Esophagus mucosa (tissue), 1 donor: ENCODE measurements around the gene KIF27. TPM values are rescaled to one million over a fixed set of nuclear protein-coding genes. Genes with fewer than 3 reads are reported as not detected.
"Not testable (repeated sequence)": the region's sequence is repeated elsewhere in the genome, so short reads cannot be mapped to it uniquely, and the experiment has no call there.

Experiments
- ATAC-seq: fragments of 200-7000 bp; cut with Tn5 transposase; one replicate; pipeline ENCODE4 v1.9.1; 2020
- total RNA-seq: library from RNA; stranded (reverse); gene quantifications from one replicate; pipeline ENCODE4 v1.2.4, GENCODE V29; 2023
- donor health status: DM: yes; HTN: yes; CAD: no.

The KIF27 gene
- total RNA-seq, 1 donor from 2014 or later, result 2.5 TPM

DNA sequence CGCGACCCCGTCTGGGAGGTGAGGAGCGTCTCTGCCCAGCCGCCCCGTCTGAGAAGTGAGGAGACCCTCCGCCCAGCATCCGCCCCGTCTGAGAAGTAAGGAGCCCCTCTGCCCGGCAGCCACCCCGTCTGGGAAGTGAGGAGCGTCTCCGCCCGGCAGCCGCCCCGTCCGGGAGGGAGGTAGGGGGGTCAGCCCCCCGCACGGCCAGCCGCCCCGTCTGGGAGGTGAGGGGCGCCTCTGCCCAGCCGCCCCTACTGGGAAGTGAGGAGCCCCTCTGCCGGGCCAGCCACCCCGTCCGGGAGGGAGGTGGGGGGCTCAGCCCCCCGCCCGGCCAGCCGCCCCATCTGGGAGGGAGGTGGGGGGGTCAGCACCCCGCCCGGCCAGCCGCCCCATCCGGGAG, 117.3 kb downstream of the KIF27 start:
- not testable (repeated sequence) for ATAC-seq

DNA sequence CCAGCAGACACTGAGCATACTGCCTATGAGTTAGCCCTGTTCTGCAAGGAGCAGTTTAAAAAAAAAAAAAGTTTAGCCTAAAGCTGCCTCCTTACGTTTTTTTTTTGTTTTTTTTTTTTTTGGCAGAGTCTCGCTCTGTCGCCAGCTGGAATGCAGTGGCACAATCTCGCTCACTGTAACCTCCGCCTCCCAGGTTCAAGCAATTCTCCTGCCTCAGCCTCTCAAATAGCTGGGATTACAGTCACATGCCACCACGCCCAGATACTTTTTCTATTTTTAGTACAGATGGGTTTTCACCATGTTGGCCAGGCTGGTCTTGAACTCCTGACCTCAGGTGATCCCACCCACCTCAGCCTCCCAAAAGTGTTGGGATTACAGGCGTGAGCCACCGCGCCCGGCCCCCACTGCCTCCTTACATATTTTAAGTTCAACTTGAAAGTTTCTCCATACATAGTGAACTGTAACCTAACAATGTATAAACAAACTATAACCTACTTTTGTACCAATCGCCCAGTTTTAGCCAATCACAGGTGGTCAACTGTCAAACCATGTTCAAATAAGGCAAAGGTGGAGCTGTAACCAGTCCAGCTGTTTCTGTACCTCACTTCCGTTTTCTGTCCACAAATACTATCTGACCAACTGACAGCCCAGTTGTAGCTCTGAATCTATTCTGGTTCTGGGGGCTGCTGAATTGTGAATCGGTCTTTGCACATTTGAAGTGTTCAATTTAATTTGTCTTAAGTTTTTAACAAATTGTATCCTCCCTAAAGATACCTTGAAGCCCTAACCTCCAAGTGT, 120.8 kb downstream of the KIF27 start:
- ATAC-seq, result no peak

DNA sequence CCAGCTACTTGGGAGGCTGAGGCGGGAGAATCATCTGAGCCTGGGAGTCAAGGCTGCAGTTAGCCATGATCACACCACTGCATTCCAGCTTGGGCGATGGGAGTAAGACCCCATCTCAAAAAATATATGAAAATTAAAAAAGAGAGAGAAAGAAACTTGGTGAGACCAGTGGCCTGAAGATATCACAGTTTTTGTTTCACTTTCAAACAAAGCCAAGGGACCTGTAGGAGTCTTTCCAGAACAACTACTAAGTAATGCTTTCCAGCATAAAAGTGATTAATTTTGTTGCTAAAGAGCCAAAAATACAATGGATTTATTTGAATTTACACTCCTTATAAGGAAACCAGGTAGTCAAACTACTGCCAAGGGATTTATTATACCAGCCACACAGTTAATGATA, 127.2 kb downstream of the KIF27 start:
- ATAC-seq, result no peak

DNA sequence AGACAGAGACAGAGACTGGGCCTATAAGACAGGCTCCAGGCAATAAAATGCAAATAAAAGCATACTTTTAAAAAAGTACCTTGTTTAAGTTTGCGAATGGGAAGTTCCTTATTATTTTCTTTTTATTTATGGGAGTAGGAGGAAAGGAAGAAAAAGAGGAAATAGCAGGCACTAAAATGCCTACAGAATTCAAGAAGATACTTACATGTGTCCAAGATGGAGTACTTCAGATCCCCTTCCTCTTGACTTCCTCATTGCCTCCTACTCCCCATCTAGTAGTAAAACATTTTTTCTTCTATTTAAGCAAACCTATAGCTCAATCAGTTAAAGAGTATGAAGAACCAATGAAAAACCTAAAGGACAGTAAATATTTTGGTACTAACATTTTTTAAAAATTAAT, 128.5 kb downstream of the KIF27 start:
- ATAC-seq, result no peak

Other genes starting within 250 kb of the KIF27 start
- 83.3 TPM for gene UBQLN1, start 213.5 kb downstream of the KIF27 start, total RNA-seq
- gene GKAP1, start 103.7 kb downstream of the KIF27 start, total RNA-seq, result 1.6 TPM
- gene HNRNPK, start 58.8 kb upstream of the KIF27 start, total RNA-seq, result 349 TPM
- gene RMI1, start 59.4 kb upstream of the KIF27 start, total RNA-seq, result 6.7 TPM